GF-D8 (cell line): ENCODE data around the gene ZNF594.
"Not testable (repeated sequence)": the region's sequence is repeated elsewhere in the genome, so short reads cannot be mapped to it uniquely, and the experiment has no call there.

Experiments
- DNase-seq: peaks from one replicate; lab custom pipeline; 2025; lab: John Stamatoyannopoulos, UW

Gene ZNF594

GRCh38 chr17:5136580-5137412 lies 54.9 kb downstream of the ZNF594 start:
- DNase-seq, result not testable (repeated sequence)

- no peak for DNase-seq
Measured at GRCh38 chr17:5135726-5136579, 55.7 kb downstream of the ZNF594 start.

GRCh38 chr17:5135131-5135712 lies 56.4 kb downstream of the ZNF594 start:
- not testable (repeated sequence) for DNase-seq

- not testable (repeated sequence) for DNase-seq
Measured at GRCh38 chr17:5134571-5134970, 57.1 kb downstream of the ZNF594 start.

- DNase-seq, result not testable (repeated sequence)
Measured at GRCh38 chr17:5133961-5134360, 57.7 kb downstream of the ZNF594 start.

GRCh38 chr17:5133311-5133710 lies 58.4 kb downstream of the ZNF594 start:
- DNase-seq, result no peak

GRCh38 chr17:5132503-5133225 lies 59.0 kb downstream of the ZNF594 start:
- DNase-seq, result not testable (repeated sequence)

- DNase-seq, result not testable (repeated sequence)
Measured at GRCh38 chr17:5131799-5132502, 59.7 kb downstream of the ZNF594 start.

GRCh38 chr17:5131146-5131715 lies 60.4 kb downstream of the ZNF594 start:
- DNase-seq, result no peak

- not testable (repeated sequence) for DNase-seq
Measured at GRCh38 chr17:5130687-5131086, 61.0 kb downstream of the ZNF594 start.

- not testable (repeated sequence) for DNase-seq
Measured at GRCh38 chr17:5130261-5130660, 61.4 kb downstream of the ZNF594 start.

GRCh38 chr17:5129770-5130169 lies 61.9 kb downstream of the ZNF594 start:
- not testable (repeated sequence) for DNase-seq
